BJ (cell line): ENCODE results near the gene CD63. TPM values are rescaled to one million over a fixed set of nuclear protein-coding genes. Genes with fewer than 3 reads are reported as not detected.
A peak's percentile ranks its signal among the peaks of the same experiment; 100 is the strongest.

Experiments
- CTCF ChIA-PET: fragments of 350-600 bp; formaldehyde crosslinking; extraction: SDS; loops from one replicate; lab custom pipeline; 2021; ENCODE audit warnings: antibody characterized with exemption, inconsistent platforms; lab: Yijun Ruan, JAX
- POLR2A ChIA-PET: fragments of 300-600 bp; sonication (Branson Sonifier 250); formaldehyde crosslinking; extraction: SDS; loops from one replicate; lab custom pipeline; 2021; ENCODE audit warnings: antibody characterized with exemption; lab: Charles Lee
- DNase-seq: peaks from one replicate; pipeline ENCODE4 v3.0.0-alpha.2; 2011; ENCODE audit warnings: low read depth
- H3K27me3 ChIP-seq: 2 replicates; pipeline ENCODE4 v1.6.0; 2011; ENCODE audit warnings: low read length; ENCODE audit not compliant: control insufficient read depth, insufficient read depth
- H3K36me3 ChIP-seq: 2 replicates; pipeline ENCODE4 v1.5.1; 2011; ENCODE audit warnings: low read length; ENCODE audit not compliant: control insufficient read depth, insufficient read depth
- H3K4me3 ChIP-seq: 2 replicates; pipeline ENCODE4 v1.5.1; 2011; ENCODE audit warnings: low read depth, mild to moderate bottlenecking, control low read depth, low read length
- polyA minus RNA-seq: library from RNA; depleted of rRNA, polyadenylated mRNA; stranded (reverse); fragments of >200 nt; gene quantifications from 2 replicates; pipeline ENCODE4 v1.2.3, GENCODE V29; 2011; rRNA and poly(A)+ RNA removed
- polyA plus RNA-seq: library from polyadenylated mRNA; depleted of rRNA; stranded (reverse); fragments of >200 nt; gene quantifications from 2 replicates; pipeline ENCODE4 v1.2.3, GENCODE V29; 2011; rRNA removed
- TF ChIP-seq, protein P1 (sequence below): IDR thresholded peaks from 2 replicates; pipeline ENCODE4 v1.5.1; 2011; ENCODE audit warnings: low read depth, mild to moderate bottlenecking, control low read depth, inconsistent platforms, low read length, moderate library complexity; ENCODE audit not compliant: insufficient read depth

CD63 gene
- polyA plus RNA-seq (974 and 1,937 TPM in 2 replicates), polyA minus RNA-seq (454 and 644 TPM in 2 replicates)

- peak within 1 kb of the TSS; percentile 73 for H3K4me3 ChIP-seq
Measured at GRCh38 chr12:55728939-55729818, at the start of gene CD63. CD63 (minus strand) TSS chr12:55729009; CDS start chr12:55728341, 668 bp downstream.

DNA sequence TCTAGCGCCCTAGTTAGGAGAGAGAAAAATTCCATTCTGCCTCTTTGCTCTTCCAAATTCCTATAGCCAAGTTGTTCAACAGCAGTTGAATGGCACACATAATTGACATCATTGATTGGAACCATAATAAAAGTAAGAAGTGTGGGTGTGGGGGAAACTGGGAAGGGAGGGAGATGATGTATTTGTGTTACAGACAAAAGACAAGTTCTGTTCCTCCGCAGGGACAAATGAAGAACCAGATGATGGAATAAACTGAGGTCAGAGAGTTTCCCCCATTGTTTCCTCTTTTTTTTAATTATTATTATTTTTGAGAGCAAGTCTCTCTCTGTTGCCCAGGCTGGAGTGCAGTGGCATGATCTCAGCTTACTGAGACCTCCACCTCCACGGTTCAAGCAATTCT is 49.0 kb upstream of the CD63 start:
- no peaks in the 10 kb centered on the region for H3K27me3 ChIP-seq
- CTCF ChIA-PET = no interaction called here
- peaks cover 11% of the 10 kb centered on the region; the same call in 1 of the 2 replicates for H3K36me3 ChIP-seq
- POLR2A ChIA-PET = no interaction called here
- DNase-seq = no peak
- no peak overlapping the region for H3K4me3 ChIP-seq
- TF ChIP-seq, protein P1, sequence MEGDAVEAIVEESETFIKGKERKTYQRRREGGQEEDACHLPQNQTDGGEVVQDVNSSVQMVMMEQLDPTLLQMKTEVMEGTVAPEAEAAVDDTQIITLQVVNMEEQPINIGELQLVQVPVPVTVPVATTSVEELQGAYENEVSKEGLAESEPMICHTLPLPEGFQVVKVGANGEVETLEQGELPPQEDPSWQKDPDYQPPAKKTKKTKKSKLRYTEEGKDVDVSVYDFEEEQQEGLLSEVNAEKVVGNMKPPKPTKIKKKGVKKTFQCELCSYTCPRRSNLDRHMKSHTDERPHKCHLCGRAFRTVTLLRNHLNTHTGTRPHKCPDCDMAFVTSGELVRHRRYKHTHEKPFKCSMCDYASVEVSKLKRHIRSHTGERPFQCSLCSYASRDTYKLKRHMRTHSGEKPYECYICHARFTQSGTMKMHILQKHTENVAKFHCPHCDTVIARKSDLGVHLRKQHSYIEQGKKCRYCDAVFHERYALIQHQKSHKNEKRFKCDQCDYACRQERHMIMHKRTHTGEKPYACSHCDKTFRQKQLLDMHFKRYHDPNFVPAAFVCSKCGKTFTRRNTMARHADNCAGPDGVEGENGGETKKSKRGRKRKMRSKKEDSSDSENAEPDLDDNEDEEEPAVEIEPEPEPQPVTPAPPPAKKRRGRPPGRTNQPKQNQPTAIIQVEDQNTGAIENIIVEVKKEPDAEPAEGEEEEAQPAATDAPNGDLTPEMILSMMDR = no peak

More at GRCh38 chr12:55728939-55729818, at the start of gene CD63:
- ChIA-PET CTCF (interaction anchor here (0.7 to 2.3 kb wide), 11 partner anchors 8 to 211 kb away, joined by 3 to 29 read pairs (median 5); partner anchors contain the start of genes PYM1 and RDH5), POLR2A (interaction anchor here (0.6 to 1.4 kb wide), 6 partner anchors 9 to 118 kb away, joined by 3 to 6 read pairs (median 4); partner anchors contain the start of genes BLOC1S1 and DNAJC14)
- no peak for DNase-seq
- Histone ChIP-seq H3K27me3 (no peaks in the 10 kb centered on the region), H3K36me3 (peaks cover 21% of the 10 kb centered on the region)
- TF ChIP-seq, protein P1 = no peak

- no peaks in the 10 kb centered on the region for H3K27me3 ChIP-seq
- TF ChIP-seq, protein P1 = no peak
- DNase-seq = no peak
- no peak overlapping the region for H3K4me3 ChIP-seq
- CTCF ChIA-PET = no interaction called here
- POLR2A ChIA-PET = interaction anchor here (0.6 kb wide), 1 partner anchor 10 kb away, joined by 3 read pairs; no protein-coding TSS in a partner anchor
- peaks cover 5% of the 10 kb centered on the region; the same call in 1 of the 2 replicates for H3K36me3 ChIP-seq
Measured at GRCh38 chr12:55771736-55772135, 42.9 kb upstream of the CD63 start.

GRCh38 chr12:55767156-55767555 is 38.3 kb upstream of the CD63 start:
- TF ChIP-seq, protein P1 = no peak
- H3K36me3 ChIP-seq = peaks cover 3% of the 10 kb centered on the region; the same call in 1 of the 2 replicates
- no peak overlapping the region for H3K4me3 ChIP-seq
- POLR2A ChIA-PET = no interaction called here
- DNase-seq = no peak
- CTCF ChIA-PET = no interaction called here
- no peaks in the 10 kb centered on the region for H3K27me3 ChIP-seq

- Histone ChIP-seq H3K36me3 (peaks cover 3% of the 10 kb centered on the region; the same call in 1 of the 2 replicates), H3K27me3 (no peaks in the 10 kb centered on the region), H3K4me3 (no peak overlapping the region)
- TF ChIP-seq, protein P1 = no peak
- POLR2A ChIA-PET = no interaction called here
- no peak for DNase-seq
- CTCF ChIA-PET = interaction anchor here (1.0 to 1.5 kb wide), 2 partner anchors 14 to 29 kb away, joined by 3 to 5 read pairs; no protein-coding TSS in a partner anchor
Measured at GRCh38 chr12:55765736-55766290, 37.0 kb upstream of the CD63 start.
